Measurements from ENCODE around the gene ITGB1. TPM values are rescaled to one million over a fixed set of nuclear protein-coding genes. Genes with fewer than 3 reads are reported as not detected.

The ITGB1 gene
- total RNA-seq, 4 donors from 2014 or later = 159 to 216 (median 209) TPM

DNA sequence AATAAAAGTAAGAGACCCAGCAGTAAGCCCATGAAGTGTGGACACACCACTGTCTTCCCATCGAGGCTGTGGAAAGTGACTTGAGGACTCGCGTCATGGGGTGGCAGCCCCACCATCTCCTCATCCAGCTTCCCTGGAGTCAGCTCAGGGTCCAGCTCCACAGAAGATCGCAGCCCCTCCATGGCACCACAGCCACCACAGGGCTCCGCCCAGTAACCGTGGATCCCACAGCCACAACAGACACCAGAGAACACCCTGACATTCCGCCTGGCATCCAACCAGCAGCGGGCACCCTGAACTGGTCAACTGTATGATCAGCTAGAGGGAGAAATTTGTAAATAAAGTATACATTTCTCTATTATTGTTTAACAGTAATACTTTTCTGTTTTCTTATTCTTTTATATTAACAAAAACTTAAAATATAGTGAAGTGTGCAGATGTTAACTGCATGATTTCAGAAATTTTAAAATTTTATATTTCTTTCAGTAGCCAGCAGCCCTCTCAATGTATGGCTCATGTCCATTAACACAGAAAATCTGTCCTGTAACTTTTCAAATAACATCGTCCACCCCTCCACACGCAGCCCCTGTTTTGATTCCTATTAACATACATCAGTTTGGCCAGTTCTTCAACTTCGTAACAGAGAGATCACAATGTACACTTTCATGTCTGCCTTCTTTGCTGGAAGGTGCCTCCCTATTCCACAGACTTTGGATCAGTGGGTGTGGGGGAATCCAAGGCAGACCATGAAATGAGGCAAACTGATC lies 69.7 kb downstream of the ITGB1 start:
- H3K4me3 ChIP-seq (ENCODE audit: low read depth, poor library complexity, severe bottlenecking) = no peak overlapping the region
- intact Hi-C loops (cut with DNase I; ENCODE audit: low total_unique reads) = no loop called here
- DNase-seq (ENCODE audit: low spot score in 2 of 2) = no peak
- whole genome bisulfite sequencing, 2 donors = 91 to 92% methylated on average over 11 of the region's 11 CpGs
- no peak for TF ChIP-seq POLR2A (IDR thresholded peaks at IDR 0.05)
- TF ChIP-seq, protein P1, sequence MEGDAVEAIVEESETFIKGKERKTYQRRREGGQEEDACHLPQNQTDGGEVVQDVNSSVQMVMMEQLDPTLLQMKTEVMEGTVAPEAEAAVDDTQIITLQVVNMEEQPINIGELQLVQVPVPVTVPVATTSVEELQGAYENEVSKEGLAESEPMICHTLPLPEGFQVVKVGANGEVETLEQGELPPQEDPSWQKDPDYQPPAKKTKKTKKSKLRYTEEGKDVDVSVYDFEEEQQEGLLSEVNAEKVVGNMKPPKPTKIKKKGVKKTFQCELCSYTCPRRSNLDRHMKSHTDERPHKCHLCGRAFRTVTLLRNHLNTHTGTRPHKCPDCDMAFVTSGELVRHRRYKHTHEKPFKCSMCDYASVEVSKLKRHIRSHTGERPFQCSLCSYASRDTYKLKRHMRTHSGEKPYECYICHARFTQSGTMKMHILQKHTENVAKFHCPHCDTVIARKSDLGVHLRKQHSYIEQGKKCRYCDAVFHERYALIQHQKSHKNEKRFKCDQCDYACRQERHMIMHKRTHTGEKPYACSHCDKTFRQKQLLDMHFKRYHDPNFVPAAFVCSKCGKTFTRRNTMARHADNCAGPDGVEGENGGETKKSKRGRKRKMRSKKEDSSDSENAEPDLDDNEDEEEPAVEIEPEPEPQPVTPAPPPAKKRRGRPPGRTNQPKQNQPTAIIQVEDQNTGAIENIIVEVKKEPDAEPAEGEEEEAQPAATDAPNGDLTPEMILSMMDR (IDR thresholded peaks at IDR 0.05) = no peak

DNA sequence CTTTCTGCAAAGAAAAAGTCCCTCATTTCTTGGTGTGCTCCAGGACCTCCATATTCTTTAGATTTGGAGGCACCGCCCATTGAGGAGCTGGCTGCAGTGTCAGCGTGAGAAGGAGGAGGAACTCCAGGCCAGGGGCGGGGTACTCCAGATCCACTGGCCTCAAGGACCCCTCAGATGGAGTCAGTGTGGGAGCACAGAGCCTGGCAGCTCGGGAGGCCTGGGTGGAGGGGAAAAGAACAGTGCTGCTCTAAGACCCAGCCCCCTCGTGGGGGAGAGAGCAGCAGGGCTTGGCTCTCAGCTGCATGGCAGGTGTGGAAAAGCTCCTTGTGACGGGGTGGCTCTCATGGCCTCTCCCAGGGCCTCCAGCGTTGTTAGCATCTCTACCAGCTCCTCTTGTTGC lies 70.5 kb downstream of the ITGB1 start:
- intact Hi-C loops (cut with DNase I; ENCODE audit: low total_unique reads) = no loop called here
- WGBS, 2 donors = 79 to 84% methylated on average over 7 of the region's 7 CpGs
- no peak overlapping the region for H3K4me3 ChIP-seq (ENCODE audit: low read depth, poor library complexity, severe bottlenecking)
- no peak for TF ChIP-seq POLR2A (IDR thresholded peaks at IDR 0.05)
- DNase-seq (ENCODE audit: low spot score in 2 of 2) = no peak

DNA sequence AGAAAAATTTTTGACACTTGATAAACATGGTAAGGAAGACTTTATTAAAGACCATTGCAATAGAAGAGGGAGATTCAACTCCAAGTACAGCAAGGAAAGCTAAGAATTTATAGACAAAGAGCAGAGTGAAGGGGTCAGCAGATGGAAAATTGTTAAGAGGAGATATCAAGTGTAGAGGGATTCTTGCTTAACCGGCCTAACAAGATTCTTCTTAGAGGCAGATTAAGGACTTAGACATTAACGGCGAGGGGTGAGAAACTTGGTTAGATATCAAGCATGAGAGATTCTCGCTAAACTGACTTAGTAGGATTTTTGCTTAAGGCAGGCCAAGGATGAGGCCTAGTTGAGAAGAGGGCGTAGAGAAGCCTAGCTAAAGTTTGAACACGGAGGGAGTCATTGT lies 76.0 kb downstream of the ITGB1 start:
- no peak for TF ChIP-seq POLR2A (IDR thresholded peaks at IDR 0.05)
- TF ChIP-seq, protein P1 (IDR thresholded peaks at IDR 0.05) = no peak
- no peak overlapping the region for H3K4me3 ChIP-seq (ENCODE audit: low read depth, poor library complexity, severe bottlenecking)
- 80 to 86% methylated on average over 6 of the region's 6 CpGs for WGBS, 2 donors
- intact Hi-C loops (cut with DNase I; ENCODE audit: low total_unique reads) = no loop called here
- no peak for DNase-seq (ENCODE audit: low spot score in 2 of 2)

DNA sequence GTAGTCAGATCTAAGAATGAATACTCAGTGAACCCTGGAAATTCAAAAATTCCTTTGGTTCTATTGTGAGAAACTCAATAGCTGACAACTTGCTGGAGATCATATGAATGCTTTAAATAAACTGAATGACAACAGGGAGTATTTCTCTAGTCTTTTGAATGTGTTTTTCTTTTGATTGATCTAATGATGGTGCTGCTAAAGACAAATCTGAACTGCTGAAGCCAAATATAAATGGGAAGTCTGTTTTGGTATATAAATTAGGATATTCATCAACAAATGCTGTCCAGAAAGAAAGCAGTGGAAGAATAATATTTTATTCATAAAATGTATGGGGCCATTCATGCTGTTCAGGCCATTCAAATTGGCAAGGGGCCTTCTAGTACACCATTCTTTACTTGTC lies 79.4 kb downstream of the ITGB1 start:
- no peak overlapping the region for H3K4me3 ChIP-seq (ENCODE audit: low read depth, poor library complexity, severe bottlenecking)
- no peak for TF ChIP-seq POLR2A (IDR thresholded peaks at IDR 0.05)
- TF ChIP-seq, protein P1 (IDR thresholded peaks at IDR 0.05) = no peak
- no peak for DNase-seq (ENCODE audit: low spot score in 2 of 2)
- intact Hi-C loops (cut with DNase I; ENCODE audit: low total_unique reads) = no loop called here

DNA sequence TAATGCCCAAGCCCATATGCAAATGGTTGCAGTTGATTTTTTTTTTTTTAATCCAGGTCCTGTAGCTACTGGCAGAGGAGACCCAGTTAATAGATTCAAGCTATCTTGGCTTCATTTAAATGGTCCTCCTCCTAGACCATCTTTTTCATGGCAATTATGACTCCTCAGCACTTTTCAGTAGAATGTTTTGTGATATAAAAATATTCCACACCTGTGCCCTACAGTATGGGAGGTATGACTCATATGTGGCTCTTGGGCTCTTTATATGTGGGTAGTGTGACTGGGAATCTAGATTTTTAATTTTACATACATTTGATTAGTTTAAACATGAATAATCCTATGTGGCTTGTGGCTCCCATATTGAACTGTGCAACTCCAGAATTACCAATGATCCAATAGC lies 80.1 kb downstream of the ITGB1 start:
- no peak overlapping the region for H3K4me3 ChIP-seq (ENCODE audit: low read depth, poor library complexity, severe bottlenecking)
- TF ChIP-seq, protein P1 (IDR thresholded peaks at IDR 0.05) = no peak
- intact Hi-C loops (cut with DNase I; ENCODE audit: low total_unique reads) = no loop called here
- no peak for DNase-seq (ENCODE audit: low spot score in 2 of 2)

DNA sequence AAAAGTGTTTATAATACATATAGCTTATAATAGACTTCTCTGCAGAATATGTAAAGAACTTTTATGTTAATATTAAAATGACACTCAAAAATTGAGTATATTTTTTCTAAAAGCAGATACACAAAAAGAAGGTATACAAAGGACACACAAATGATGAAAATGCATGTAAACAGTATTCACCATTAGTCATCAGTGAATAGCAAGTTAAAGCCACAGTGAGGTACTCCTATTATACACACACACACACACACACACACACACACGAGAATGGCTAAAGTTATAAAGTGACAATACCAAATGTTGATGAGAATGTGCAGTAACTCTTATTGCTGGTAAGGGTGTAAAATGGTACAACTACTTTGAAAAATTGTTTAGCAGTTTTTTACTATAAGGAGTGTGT lies 92.9 kb downstream of the ITGB1 start:
- no peak overlapping the region for H3K4me3 ChIP-seq (ENCODE audit: low read depth, poor library complexity, severe bottlenecking)
- TF ChIP-seq, protein P1 (IDR thresholded peaks at IDR 0.05) = no peak
- TF ChIP-seq POLR2A (IDR thresholded peaks at IDR 0.05) = no peak
- 68 to 96% methylated on average over 1 of the region's 1 CpG for WGBS, 2 donors
- no peak for DNase-seq (ENCODE audit: low spot score in 2 of 2)
- intact Hi-C loops (cut with DNase I; ENCODE audit: low total_unique reads) = no loop called here

All from lower leg skin (tissue), 4 donors.